ENCODE data around the gene TRIL. TPM values are rescaled to one million over a fixed set of nuclear protein-coding genes. Genes with fewer than 3 reads are reported as not detected.

TRIL gene
- polyA plus RNA-seq, 1 donor from 2014 or later: 1.4 TPM

DNA sequence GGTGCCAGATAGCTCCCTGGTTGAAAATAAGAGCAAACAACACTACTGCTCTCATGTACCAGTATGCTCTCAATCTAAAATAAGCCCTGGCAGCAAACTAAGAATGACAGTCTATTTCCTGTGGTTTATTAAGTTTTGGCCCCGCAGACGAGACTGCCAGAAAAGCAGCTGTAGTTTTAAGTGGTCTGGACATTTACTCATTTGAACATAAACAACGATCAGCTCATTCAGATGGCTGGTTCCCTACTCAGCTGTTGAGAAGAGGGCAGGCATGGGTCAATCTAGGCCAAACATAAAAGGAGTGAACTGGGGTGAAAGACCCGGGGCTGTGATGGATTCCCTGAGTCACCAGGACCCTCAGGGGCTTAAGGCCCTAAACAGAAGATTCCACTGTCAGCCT, 4.5 kb downstream of the TRIL start:
- H3K9me3 ChIP-seq (ENCODE audit: low read length): no peaks in the 10 kb centered on the region
- no peak overlapping the region for H3K4me2 ChIP-seq (ENCODE audit: low read length)
- TF ChIP-seq MXI1 (conservative IDR thresholded peaks at IDR 0.05; ENCODE audit: poor library complexity, severe bottlenecking): no peak
- TF ChIP-seq REST (IDR thresholded peaks at IDR 0.05; ENCODE audit: borderline replicate concordance): no peak
- no peak overlapping the region for H3K9ac ChIP-seq (ENCODE audit: low read length)
- H3F3A ChIP-seq (ENCODE audit: insufficient read depth, low read length, poor library complexity, severe bottlenecking): no peaks in the 10 kb centered on the region
- H3K9me2 ChIP-seq (ENCODE audit: insufficient read depth, low read length): no peaks in the 10 kb centered on the region
- H3K27me3 ChIP-seq (ENCODE audit: insufficient read depth, low read depth, low read length): peaks cover 45% of the 10 kb centered on the region
- H3K27ac ChIP-seq (ENCODE audit: low read length): no peak overlapping the region
- no peak overlapping the region for H2AFZ ChIP-seq (ENCODE audit: low read depth, low read length)
- no peaks in the 10 kb centered on the region for H4K20me1 ChIP-seq (ENCODE audit: insufficient read depth)
- H3K4me3 ChIP-seq (ENCODE audit: low read length): no peak overlapping the region
- no peaks in the 10 kb centered on the region for H3K79me2 ChIP-seq (replicated peaks; ENCODE audit: insufficient read depth, low read length)
- H3K36me3 ChIP-seq (ENCODE audit: insufficient read depth, low read length): no peaks in the 10 kb centered on the region

DNA sequence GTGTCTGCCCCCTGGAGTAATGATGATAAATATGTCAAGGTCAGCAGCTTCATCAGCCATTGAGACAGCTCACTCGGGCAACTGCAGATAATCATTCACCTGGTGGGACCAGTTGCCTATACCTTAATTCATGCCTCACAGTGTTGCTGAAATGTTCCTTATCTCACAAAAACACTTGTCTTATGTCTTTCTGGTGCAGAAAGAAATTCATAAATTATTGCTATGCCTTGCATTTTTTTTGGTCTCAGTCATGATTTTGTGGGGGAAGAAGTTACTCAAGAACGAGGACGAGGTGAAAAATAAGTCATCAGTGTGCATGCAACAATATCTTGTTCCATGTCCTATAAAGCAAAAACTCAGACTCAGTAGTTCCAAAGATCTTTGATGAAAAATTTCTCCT, 16.0 kb downstream of the TRIL start:
- Histone ChIP-seq H3K36me3 (ENCODE audit: insufficient read depth, low read length) (no peaks in the 10 kb centered on the region), H3K4me3 (ENCODE audit: low read length) (no peak overlapping the region), H2AFZ (ENCODE audit: low read depth, low read length) (no peak overlapping the region), H3K9me3 (ENCODE audit: low read length) (peaks cover 5% of the 10 kb centered on the region), H3K9me2 (ENCODE audit: insufficient read depth, low read length) (no peaks in the 10 kb centered on the region), H3K4me2 (ENCODE audit: low read length) (no peak overlapping the region), H3F3A (ENCODE audit: insufficient read depth, low read length, poor library complexity, severe bottlenecking) (no peaks in the 10 kb centered on the region), H3K27ac (ENCODE audit: low read length) (no peak overlapping the region), H3K9ac (ENCODE audit: low read length) (no peak overlapping the region), H3K79me2 (replicated peaks; ENCODE audit: insufficient read depth, low read length) (no peaks in the 10 kb centered on the region), H4K20me1 (ENCODE audit: insufficient read depth) (no peaks in the 10 kb centered on the region), H3K27me3 (ENCODE audit: insufficient read depth, low read depth, low read length) (no peaks in the 10 kb centered on the region)
- TF ChIP-seq EP300 (conservative IDR thresholded peaks at IDR 0.05; ENCODE audit: poor library complexity, severe bottlenecking) (no peak), SMC3 (conservative IDR thresholded peaks at IDR 0.05; ENCODE audit: poor library complexity) (no peak), MXI1 (conservative IDR thresholded peaks at IDR 0.05; ENCODE audit: poor library complexity, severe bottlenecking) (no peak), RAD21 (conservative IDR thresholded peaks at IDR 0.05) (no peak), CTCF (IDR thresholded peaks at IDR 0.05; ENCODE audit: poor library complexity, severe bottlenecking) (no peak), POLR2AphosphoS5 (IDR thresholded peaks at IDR 0.05) (no peak), REST (IDR thresholded peaks at IDR 0.05; ENCODE audit: borderline replicate concordance) (no peak), EZH2 (IDR thresholded peaks at IDR 0.05; ENCODE audit: borderline replicate concordance, insufficient read depth, low read length, poor library complexity, severe bottlenecking) (no peak), TAF1 (IDR thresholded peaks at IDR 0.05; ENCODE audit: low read depth) (no peak)

All from neural cell (in vitro differentiated cells).